Peyer's patch (tissue), 4 donors: ENCODE measurements around the gene TXNL4B.

Experiments
- POLR2A ChIP-seq, 2 donors: fragments of 450-650 bp; IDR thresholded peaks; one replicate each; pipeline ENCODE4 v1.5.1; 2017; ENCODE audit warnings: antibody characterized with exemption in 2 of 2, mild to moderate bottlenecking in 2 of 2, moderate library complexity in 2 of 2
- TF ChIP-seq, protein P1 (sequence below), 6 experiments: fragments of 450-650 bp in 4 of 6; fragments of 200-600 bp in 2 of 6; sonication (generic) in 1 of 6; IDR thresholded peaks; one replicate each; pipeline ENCODE4 v1.5.1; 2017 to 2019; ENCODE audit warnings: antibody characterized with exemption in 6 of 6, mild to moderate bottlenecking in 3 of 6, moderate library complexity in 1 of 6

DNA sequence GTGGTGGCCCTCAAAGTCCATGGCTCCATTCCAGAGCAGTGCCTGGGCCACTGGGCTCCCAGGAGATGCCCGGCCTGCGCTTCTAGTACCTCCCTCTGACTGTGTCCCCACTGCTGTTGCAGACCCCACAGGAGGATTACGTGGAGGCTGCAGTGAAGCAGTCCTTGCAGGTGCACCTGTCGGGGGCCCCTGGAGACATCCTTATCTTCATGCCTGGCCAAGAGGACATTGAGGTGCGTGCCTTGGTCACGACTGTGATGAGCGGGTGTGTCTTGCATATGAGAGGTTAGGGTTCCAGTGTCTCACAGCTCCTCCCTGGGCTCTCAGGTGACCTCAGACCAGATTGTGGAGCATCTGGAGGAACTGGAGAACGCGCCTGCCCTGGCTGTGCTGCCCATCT lies 11.5 kb upstream of the TXNL4B start:
- TF ChIP-seq, protein P1, sequence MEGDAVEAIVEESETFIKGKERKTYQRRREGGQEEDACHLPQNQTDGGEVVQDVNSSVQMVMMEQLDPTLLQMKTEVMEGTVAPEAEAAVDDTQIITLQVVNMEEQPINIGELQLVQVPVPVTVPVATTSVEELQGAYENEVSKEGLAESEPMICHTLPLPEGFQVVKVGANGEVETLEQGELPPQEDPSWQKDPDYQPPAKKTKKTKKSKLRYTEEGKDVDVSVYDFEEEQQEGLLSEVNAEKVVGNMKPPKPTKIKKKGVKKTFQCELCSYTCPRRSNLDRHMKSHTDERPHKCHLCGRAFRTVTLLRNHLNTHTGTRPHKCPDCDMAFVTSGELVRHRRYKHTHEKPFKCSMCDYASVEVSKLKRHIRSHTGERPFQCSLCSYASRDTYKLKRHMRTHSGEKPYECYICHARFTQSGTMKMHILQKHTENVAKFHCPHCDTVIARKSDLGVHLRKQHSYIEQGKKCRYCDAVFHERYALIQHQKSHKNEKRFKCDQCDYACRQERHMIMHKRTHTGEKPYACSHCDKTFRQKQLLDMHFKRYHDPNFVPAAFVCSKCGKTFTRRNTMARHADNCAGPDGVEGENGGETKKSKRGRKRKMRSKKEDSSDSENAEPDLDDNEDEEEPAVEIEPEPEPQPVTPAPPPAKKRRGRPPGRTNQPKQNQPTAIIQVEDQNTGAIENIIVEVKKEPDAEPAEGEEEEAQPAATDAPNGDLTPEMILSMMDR (IDR thresholded peaks at IDR 0.05): no peak
- TF ChIP-seq POLR2A (IDR thresholded peaks at IDR 0.05): no peak
